A673 (cell line): ENCODE results near the gene PAK5. TPM values are rescaled to one million over a fixed set of nuclear protein-coding genes. Genes with fewer than 3 reads are reported as not detected.

Experiments
- BruUV-seq: library from RNA; stranded (reverse); fragments of 400-500 nt; replicated peaks from 2 replicates; lab custom pipeline; 2021; lab: Mats Ljungman, UMichigan
- CTCF ChIA-PET: fragments of 300-600 bp; sonication (Branson Sonifier 250); formaldehyde crosslinking; loops from one replicate; lab custom pipeline; 2022; ENCODE audit warnings: antibody characterized with exemption; lab: Charles Lee
- POLR2A ChIA-PET: fragments of 300-600 bp; sonication (Branson Sonifier 250); formaldehyde crosslinking; loops from one replicate; lab custom pipeline; 2022; ENCODE audit warnings: antibody characterized with exemption; ENCODE audit not compliant: low non-redundant PET; lab: Charles Lee
- DNase-seq: peaks from one replicate; pipeline ENCODE4 v3.0.0-alpha.2; 2015; ENCODE audit warnings: low spot score
- H3K27ac ChIP-seq: fragments of 200-600 bp; sonication (generic); 2 replicates; pipeline ENCODE4 v1.5.1; 2016; ENCODE audit warnings: mixed run types, low read depth, mild to moderate bottlenecking, mixed read lengths, antibody characterized with exemption, low read length; ENCODE audit not compliant: poor library complexity, severe bottlenecking
- H3K27me3 ChIP-seq: fragments of 200-600 bp; sonication (generic); replicated peaks from 2 replicates; pipeline ENCODE4 v1.6.1; 2017; ENCODE audit warnings: mixed run types, low read depth, mild to moderate bottlenecking, mixed read lengths, antibody characterized with exemption, low read length; ENCODE audit not compliant: insufficient read depth, poor library complexity
- H3K36me3 ChIP-seq: fragments of 200-600 bp; sonication (generic); 2 replicates; pipeline ENCODE4 v1.6.1; 2016; ENCODE audit warnings: mixed run types, mild to moderate bottlenecking, mixed read lengths, antibody characterized with exemption, low read length; ENCODE audit not compliant: insufficient read depth, poor library complexity, severe bottlenecking
- H3K4me1 ChIP-seq: fragments of 200-600 bp; sonication (generic); 2 replicates; pipeline ENCODE4 v1.6.1; 2017; ENCODE audit warnings: mixed run types, mild to moderate bottlenecking, mixed read lengths, antibody characterized with exemption, low read length; ENCODE audit not compliant: insufficient read depth, poor library complexity, severe bottlenecking
- H3K4me3 ChIP-seq: fragments of 200-600 bp; sonication (generic); 2 replicates; pipeline ENCODE4 v1.5.1; 2016; ENCODE audit warnings: low read depth, mixed run types, mild to moderate bottlenecking, mixed read lengths, low read length; ENCODE audit not compliant: poor library complexity, severe bottlenecking
- H3K9me3 ChIP-seq: fragments of 200-600 bp; sonication (generic); 2 replicates; pipeline ENCODE4 v1.6.1; 2016; ENCODE audit warnings: mixed run types, low read depth, mild to moderate bottlenecking, mixed read lengths, antibody characterized with exemption, low read length; ENCODE audit not compliant: poor library complexity, severe bottlenecking
- CTCF ChIP-seq: fragments of 300-800, 200-600 bp; sonication (generic); conservative IDR thresholded peaks from 2 replicates; pipeline ENCODE4 v1.5.1; 2017; ENCODE audit warnings: low read depth, mild to moderate bottlenecking, antibody characterized with exemption, low read length, moderate library complexity, mixed read lengths
- EZH2 ChIP-seq: fragments of 200-600 bp; sonication (generic); IDR thresholded peaks from 2 replicates; pipeline ENCODE4 v1.6.1; 2017; ENCODE audit warnings: borderline replicate concordance, low read depth, mild to moderate bottlenecking, mixed read lengths, antibody characterized with exemption, low read length; ENCODE audit not compliant: poor library complexity, severe bottlenecking
- intact Hi-C: fragments of 100-400 bp; cut with micrococcal nuclease; formaldehyde crosslinking; loops from one replicate; pipeline ENCODE4 v1.10.0; 2022; ENCODE audit not compliant: unreplicated experiment
- total RNA-seq: library from RNA; stranded (reverse); gene quantifications from 2 replicates; pipeline ENCODE4 v1.2.3, GENCODE V29; 2021

Gene PAK5
- total RNA-seq, 1 experiment from 2014 or later = not detected

GRCh38 chr20:9576695-9577094, 262.2 kb downstream of the PAK5 start:
- TF ChIP-seq CTCF (no peak), EZH2 (no peak)
- H3K9me3 ChIP-seq = no peaks in the 10 kb centered on the region
- BruUV-seq = no TSS peak
- DNase-seq = peak; percentile 11
- POLR2A ChIA-PET = no interaction called here
- intact Hi-C loops = no loop called here
- H3K27me3 ChIP-seq = no peaks in the 10 kb centered on the region
- H3K27ac ChIP-seq = no peak overlapping the region
- CTCF ChIA-PET = no interaction called here
- H3K36me3 ChIP-seq = no peaks in the 10 kb centered on the region
- no peaks in the 10 kb centered on the region for H3K4me1 ChIP-seq
- no peak overlapping the region for H3K4me3 ChIP-seq

GRCh38 chr20:9575836-9576235, 263.0 kb downstream of the PAK5 start:
- ChIA-PET POLR2A (no interaction called here), CTCF (no interaction called here)
- Histone ChIP-seq H3K27me3 (no peaks in the 10 kb centered on the region), H3K9me3 (no peaks in the 10 kb centered on the region), H3K36me3 (no peaks in the 10 kb centered on the region), H3K4me3 (no peak overlapping the region), H3K27ac (no peak overlapping the region), H3K4me1 (no peaks in the 10 kb centered on the region)
- DNase-seq = no peak
- no peak for TF ChIP-seq CTCF
- TF ChIP-seq EZH2 = no peak
- intact Hi-C loops = no loop called here
- BruUV-seq = no TSS peak

GRCh38 chr20:9574776-9575175, 264.1 kb downstream of the PAK5 start:
- Histone ChIP-seq H3K27ac (no peak overlapping the region), H3K27me3 (no peaks in the 10 kb centered on the region), H3K9me3 (no peaks in the 10 kb centered on the region), H3K4me1 (no peaks in the 10 kb centered on the region), H3K36me3 (no peaks in the 10 kb centered on the region), H3K4me3 (no peak overlapping the region)
- POLR2A ChIA-PET = no interaction called here
- BruUV-seq = no TSS peak
- CTCF ChIA-PET = no interaction called here
- TF ChIP-seq CTCF (no peak), EZH2 (no peak)
- intact Hi-C loops = no loop called here
- no peak for DNase-seq
